HCT116 (cell line): Measurements from ENCODE around the gene DDO. TPM values are rescaled to one million over a fixed set of nuclear protein-coding genes. Genes with fewer than 3 reads are reported as not detected.

Experiments
- ATAC-seq: fragments of 200-7000 bp; cut with Tn5 transposase; 2 replicates; pipeline ENCODE4 v1.9.1; 2020; ENCODE audit warnings: mild to moderate bottlenecking, moderate library complexity
- BruUV-seq: library from RNA; stranded (reverse); fragments of 400-500 nt; replicated peaks from 2 replicates; lab custom pipeline; 2021; lab: Mats Ljungman, UMichigan
- CTCF ChIA-PET: fragments of 300-600 bp; sonication (Branson Sonifier 250); formaldehyde crosslinking; loops from one replicate; lab custom pipeline; 2021; ENCODE audit warnings: antibody characterized with exemption; lab: Charles Lee
- POLR2A ChIA-PET: fragments of 300-600, 350-600 bp; sonication (Branson Sonifier 250); formaldehyde crosslinking; loops from one replicate; lab custom pipeline; 2021; ENCODE audit warnings: antibody characterized with exemption; lab: Charles Lee
- RAD21 ChIA-PET, 2 experiments: fragments of 300-600 bp; sonication (Branson Sonifier 250); formaldehyde crosslinking; loops; one replicate each; lab custom pipeline; 2023; ENCODE audit warnings: low total read pairs in 2 of 2; ENCODE audit not compliant: uncharacterized antibody in 2 of 2, unreplicated experiment in 2 of 2, low non-redundant PET in 1 of 2; lab: Charles Lee
- DNase-seq: peaks from one replicate; pipeline ENCODE4 v3.0.0-alpha.2; 2010; ENCODE audit warnings: low read depth, low spot score
- H2AFZ ChIP-seq: fragments of 200-600 bp; shearing (Covaris generic), sonication (generic); 2 replicates; pipeline ENCODE4 v1.6.1; 2017; ENCODE audit warnings: low read depth, mixed run types, mixed read lengths, antibody characterized with exemption, low read length; ENCODE audit not compliant: poor library complexity, severe bottlenecking
- H3K27ac ChIP-seq: 2 replicates; pipeline ENCODE4 v1.5.1; 2012; ENCODE audit warnings: low read depth, low read length
- H3K27me3 ChIP-seq: fragments of 200-600 bp; sonication (generic); 2 replicates; pipeline ENCODE4 v1.6.1; 2016; ENCODE audit warnings: mixed run types, low read length, mixed read lengths; ENCODE audit not compliant: insufficient read depth
- H3K36me3 ChIP-seq, 2 experiments: fragments of 200-500 bp in 1 of 2; fragments of 200-600 bp in 1 of 2; sonication (Bioruptor generic) in 1 of 2; sonication (generic) in 1 of 2; 2 replicates each; pipeline versions ENCODE4 v1.5.1 to v1.6.1; 2014 to 2016; ENCODE audit warnings: low read length in 2 of 2, inconsistent platforms in 1 of 2, mixed read lengths in 1 of 2, mixed run types in 1 of 2; ENCODE audit not compliant: insufficient read depth in 2 of 2, control insufficient read depth in 1 of 2
- H3K4me1 ChIP-seq, 2 experiments: fragments of 200-600 bp in 1 of 2; sonication (generic) in 1 of 2; 2 replicates each; pipeline versions ENCODE4 v1.5.1 to v1.6.1; 2012 to 2017; ENCODE audit warnings: low read length in 2 of 2, inconsistent platforms in 1 of 2, mild to moderate bottlenecking in 1 of 2, mixed read lengths in 1 of 2, mixed run types in 1 of 2, moderate library complexity in 1 of 2; ENCODE audit not compliant: insufficient read depth in 2 of 2, control insufficient read depth in 1 of 2
- H3K4me2 ChIP-seq: fragments of 200-600 bp; sonication (generic); 2 replicates; pipeline ENCODE4 v1.6.1; 2017; ENCODE audit warnings: mixed run types, low read length, mixed read lengths
- H3K4me3 ChIP-seq, 2 experiments: fragments of 200-600 bp in 1 of 2; sonication (generic) in 1 of 2; replicated peaks in 1 of 2; 2 replicates each; pipeline ENCODE4 v1.5.1; 2011 to 2016; ENCODE audit warnings: low read length in 2 of 2, control low read depth in 1 of 2, low read depth in 1 of 2, mild to moderate bottlenecking in 1 of 2, mixed read lengths in 1 of 2, mixed run types in 1 of 2
- H3K79me2 ChIP-seq: fragments of 200-600 bp; sonication (generic); 2 replicates; pipeline ENCODE4 v1.6.1; 2017; ENCODE audit warnings: mild to moderate bottlenecking, mixed run types, low read length, moderate library complexity, mixed read lengths; ENCODE audit not compliant: insufficient read depth
- H3K9ac ChIP-seq: fragments of 200-600 bp; sonication (generic); 2 replicates; pipeline ENCODE4 v1.6.1; 2016; ENCODE audit warnings: low read length, mixed read lengths
- H3K9me2 ChIP-seq: fragments of 200-600 bp; sonication (generic), shearing (Covaris generic); 2 replicates; pipeline ENCODE4 v1.6.1; 2017; ENCODE audit warnings: mixed run types, mild to moderate bottlenecking, moderate library complexity; ENCODE audit not compliant: insufficient read depth
- H3K9me3 ChIP-seq, 2 experiments: fragments of 200-500 bp in 1 of 2; fragments of 200-600 bp in 1 of 2; sonication (Bioruptor generic) in 1 of 2; sonication (generic) in 1 of 2; 2 replicates each; pipeline ENCODE4 v1.6.1; 2014 to 2017; ENCODE audit warnings: low read length in 2 of 2, mixed read lengths in 2 of 2, inconsistent platforms in 1 of 2, low read depth in 1 of 2, mild to moderate bottlenecking in 1 of 2, mixed run types in 1 of 2, moderate library complexity in 1 of 2; ENCODE audit not compliant: control insufficient read depth in 1 of 2, insufficient read depth in 1 of 2
- H4K20me1 ChIP-seq: fragments of 200-600 bp; sonication (generic), shearing (Covaris generic); 2 replicates; pipeline ENCODE4 v1.6.1; 2017; ENCODE audit warnings: mixed run types, mild to moderate bottlenecking, moderate library complexity; ENCODE audit not compliant: insufficient read depth
- CBX3 ChIP-seq: IDR thresholded peaks from 2 replicates; pipeline ENCODE4 v1.6.1; 2012; ENCODE audit warnings: low read depth
- CEBPB ChIP-seq: IDR thresholded peaks from 2 replicates; pipeline ENCODE4 v1.6.1; 2012; ENCODE audit warnings: low read depth
- ELF1 ChIP-seq: IDR thresholded peaks from 2 replicates; pipeline ENCODE4 v1.6.1; 2012; ENCODE audit warnings: low read depth, borderline replicate concordance
- EZH2phosphoT487 ChIP-seq: fragments of 200-600 bp; IDR thresholded peaks from 2 replicates; pipeline ENCODE4 v1.6.1; 2018; ENCODE audit warnings: antibody characterized with exemption, borderline replicate concordance
- FOSL1 ChIP-seq: IDR thresholded peaks from 2 replicates; pipeline ENCODE4 v1.6.1; 2012; ENCODE audit warnings: low read depth
- JUND ChIP-seq: IDR thresholded peaks from 2 replicates; pipeline ENCODE4 v1.6.1; 2012
- POLR2A ChIP-seq: IDR thresholded peaks from 2 replicates; pipeline ENCODE4 v1.7.0; 2011; ENCODE audit warnings: borderline replicate concordance; ENCODE audit not compliant: insufficient read depth, insufficient read length; ENCODE audit errors: extremely low read depth
- POLR2AphosphoS5 ChIP-seq: IDR thresholded peaks from 2 replicates; pipeline ENCODE4 v1.6.1; 2011; ENCODE audit warnings: mild to moderate bottlenecking, low read depth, low read length, moderate library complexity
- RAD21 ChIP-seq: IDR thresholded peaks from 2 replicates; pipeline ENCODE4 v1.6.1; 2012; ENCODE audit warnings: low read depth, mild to moderate bottlenecking
- SIN3A ChIP-seq: IDR thresholded peaks from 2 replicates; pipeline ENCODE4 v1.6.1; 2012; ENCODE audit warnings: low read depth
- SP1 ChIP-seq: IDR thresholded peaks from 2 replicates; pipeline ENCODE4 v1.6.1; 2012; ENCODE audit warnings: low read depth
- SRF ChIP-seq: IDR thresholded peaks from 2 replicates; pipeline ENCODE4 v1.6.1; 2012; ENCODE audit warnings: low read depth
- YY1 ChIP-seq: IDR thresholded peaks from 2 replicates; pipeline ENCODE4 v1.6.1; 2011; ENCODE audit warnings: low read length, low read depth, moderate library complexity, mild to moderate bottlenecking; ENCODE audit not compliant: insufficient replicate concordance; ENCODE audit errors: extremely low read depth
- ZFX ChIP-seq: fragments of 450-650 bp; IDR thresholded peaks from 2 replicates; pipeline ENCODE4 v1.6.1; 2017
- ZNF274 ChIP-seq: fragments of 200-500 bp; sonication (Bioruptor generic); IDR thresholded peaks from 2 replicates; pipeline ENCODE4 v1.6.1; 2014; ENCODE audit warnings: mild to moderate bottlenecking, low read depth, low read length, inconsistent platforms
- intact Hi-C: fragments of 100-400 bp; cut with micrococcal nuclease; formaldehyde crosslinking; loops from 2 replicates; pipeline ENCODE4 v1.10.0; 2022
- total RNA-seq: library from RNA; stranded (reverse); gene quantifications from one replicate; pipeline ENCODE4 v1.2.1, GENCODE V29; 2021; ENCODE audit not compliant: unreplicated experiment
- TF ChIP-seq, protein P1 (sequence below): IDR thresholded peaks from 2 replicates; pipeline ENCODE4 v1.6.1; 2011; ENCODE audit warnings: mild to moderate bottlenecking, low read length, moderate library complexity; ENCODE audit not compliant: insufficient replicate concordance; ENCODE audit errors: extremely low read depth
- TF ChIP-seq, protein P2 (sequence below): IDR thresholded peaks from 2 replicates; pipeline ENCODE4 v1.6.1; 2012; ENCODE audit warnings: low read depth

Gene DDO
- total RNA-seq, 1 experiment from 2014 or later, result not detected

DNA sequence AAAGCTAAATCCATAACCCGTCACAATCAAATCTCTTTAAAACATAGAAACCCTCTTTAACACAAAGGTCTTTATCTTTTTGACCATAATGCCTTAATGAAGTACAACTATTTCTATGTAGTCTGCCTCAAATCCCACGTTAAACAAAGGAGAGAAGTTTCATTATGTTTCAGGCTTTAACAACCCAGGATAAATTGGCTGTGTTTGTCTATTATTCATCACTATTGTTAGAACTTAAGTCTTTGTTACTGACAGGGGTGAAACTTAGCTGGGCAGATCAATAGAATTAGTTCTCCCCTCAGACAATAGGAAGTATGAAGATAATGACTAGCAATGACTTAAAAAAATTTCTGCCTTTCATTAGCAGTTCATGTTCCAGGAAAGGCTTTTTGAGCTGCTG is 47.1 kb downstream of the DDO start (continued):
- TF ChIP-seq YY1, result no peak
- no peak for TF ChIP-seq CEBPB
- TF ChIP-seq, protein P1, sequence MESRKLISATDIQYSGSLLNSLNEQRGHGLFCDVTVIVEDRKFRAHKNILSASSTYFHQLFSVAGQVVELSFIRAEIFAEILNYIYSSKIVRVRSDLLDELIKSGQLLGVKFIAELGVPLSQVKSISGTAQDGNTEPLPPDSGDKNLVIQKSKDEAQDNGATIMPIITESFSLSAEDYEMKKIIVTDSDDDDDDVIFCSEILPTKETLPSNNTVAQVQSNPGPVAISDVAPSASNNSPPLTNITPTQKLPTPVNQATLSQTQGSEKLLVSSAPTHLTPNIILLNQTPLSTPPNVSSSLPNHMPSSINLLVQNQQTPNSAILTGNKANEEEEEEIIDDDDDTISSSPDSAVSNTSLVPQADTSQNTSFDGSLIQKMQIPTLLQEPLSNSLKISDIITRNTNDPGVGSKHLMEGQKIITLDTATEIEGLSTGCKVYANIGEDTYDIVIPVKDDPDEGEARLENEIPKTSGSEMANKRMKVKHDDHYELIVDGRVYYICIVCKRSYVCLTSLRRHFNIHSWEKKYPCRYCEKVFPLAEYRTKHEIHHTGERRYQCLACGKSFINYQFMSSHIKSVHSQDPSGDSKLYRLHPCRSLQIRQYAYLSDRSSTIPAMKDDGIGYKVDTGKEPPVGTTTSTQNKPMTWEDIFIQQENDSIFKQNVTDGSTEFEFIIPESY, result no peak
- no peak for TF ChIP-seq RAD21
- no peak for TF ChIP-seq ELF1
- no peak for TF ChIP-seq POLR2AphosphoS5
- no peak for TF ChIP-seq JUND
- no peak for TF ChIP-seq CBX3
- TF ChIP-seq POLR2A, result no peak
- TF ChIP-seq SRF, result no peak
- TF ChIP-seq ZNF274, result no peak
- TF ChIP-seq, all 23 proteins: peak for 0

DNA sequence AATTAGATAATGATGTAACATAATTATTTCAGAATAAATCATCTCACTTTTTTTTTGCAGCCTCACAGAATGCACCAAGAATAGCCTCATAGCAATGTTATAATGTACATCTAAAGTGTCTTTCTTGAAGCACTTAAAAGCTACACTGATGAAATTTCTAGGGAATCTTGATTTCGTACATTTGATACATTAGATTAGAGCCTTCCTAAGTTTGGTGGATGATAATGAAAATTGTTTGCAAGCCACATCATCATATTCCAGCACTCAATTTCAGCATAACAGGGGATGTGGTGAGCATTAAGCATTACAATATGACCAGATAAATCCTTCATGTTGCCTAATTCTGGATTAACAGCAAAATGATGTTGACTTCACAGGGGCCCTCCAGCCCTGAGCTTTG is 47.5 kb downstream of the DDO start:
- DNase-seq, result no peak
- ChIA-PET POLR2A (no interaction called here), RAD21 (no interaction called here), CTCF (no interaction called here)
- H3K4me2 ChIP-seq, result no peak overlapping the region
- H2AFZ ChIP-seq, result no peak overlapping the region
- H3K27ac ChIP-seq, result no peak overlapping the region
- TF ChIP-seq, protein P2, sequence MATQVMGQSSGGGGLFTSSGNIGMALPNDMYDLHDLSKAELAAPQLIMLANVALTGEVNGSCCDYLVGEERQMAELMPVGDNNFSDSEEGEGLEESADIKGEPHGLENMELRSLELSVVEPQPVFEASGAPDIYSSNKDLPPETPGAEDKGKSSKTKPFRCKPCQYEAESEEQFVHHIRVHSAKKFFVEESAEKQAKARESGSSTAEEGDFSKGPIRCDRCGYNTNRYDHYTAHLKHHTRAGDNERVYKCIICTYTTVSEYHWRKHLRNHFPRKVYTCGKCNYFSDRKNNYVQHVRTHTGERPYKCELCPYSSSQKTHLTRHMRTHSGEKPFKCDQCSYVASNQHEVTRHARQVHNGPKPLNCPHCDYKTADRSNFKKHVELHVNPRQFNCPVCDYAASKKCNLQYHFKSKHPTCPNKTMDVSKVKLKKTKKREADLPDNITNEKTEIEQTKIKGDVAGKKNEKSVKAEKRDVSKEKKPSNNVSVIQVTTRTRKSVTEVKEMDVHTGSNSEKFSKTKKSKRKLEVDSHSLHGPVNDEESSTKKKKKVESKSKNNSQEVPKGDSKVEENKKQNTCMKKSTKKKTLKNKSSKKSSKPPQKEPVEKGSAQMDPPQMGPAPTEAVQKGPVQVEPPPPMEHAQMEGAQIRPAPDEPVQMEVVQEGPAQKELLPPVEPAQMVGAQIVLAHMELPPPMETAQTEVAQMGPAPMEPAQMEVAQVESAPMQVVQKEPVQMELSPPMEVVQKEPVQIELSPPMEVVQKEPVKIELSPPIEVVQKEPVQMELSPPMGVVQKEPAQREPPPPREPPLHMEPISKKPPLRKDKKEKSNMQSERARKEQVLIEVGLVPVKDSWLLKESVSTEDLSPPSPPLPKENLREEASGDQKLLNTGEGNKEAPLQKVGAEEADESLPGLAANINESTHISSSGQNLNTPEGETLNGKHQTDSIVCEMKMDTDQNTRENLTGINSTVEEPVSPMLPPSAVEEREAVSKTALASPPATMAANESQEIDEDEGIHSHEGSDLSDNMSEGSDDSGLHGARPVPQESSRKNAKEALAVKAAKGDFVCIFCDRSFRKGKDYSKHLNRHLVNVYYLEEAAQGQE, result no peak
- TF ChIP-seq SIN3A, result no peak
- no peak for TF ChIP-seq FOSL1
- TF ChIP-seq SP1, result no peak
- TF ChIP-seq CEBPB, result no peak
- TF ChIP-seq CBX3, result no peak
- TF ChIP-seq ZFX, result no peak
- TF ChIP-seq EZH2phosphoT487, result no peak
- no peaks in the 10 kb centered on the region for H3K4me1 ChIP-seq
- intact Hi-C loops, result no loop called here
- no peaks in the 10 kb centered on the region for H4K20me1 ChIP-seq
- no peaks in the 10 kb centered on the region for H3K9me2 ChIP-seq
- no peaks in the 10 kb centered on the region for H3K9me3 ChIP-seq
- no peak for ATAC-seq
- BruUV-seq, result no TSS peak
- H3K79me2 ChIP-seq, result no peaks in the 10 kb centered on the region
- no peak overlapping the region for H3K9ac ChIP-seq
- no peak overlapping the region for H3K4me3 ChIP-seq
- H3K36me3 ChIP-seq, result no peaks in the 10 kb centered on the region
- peaks cover 68% of the 10 kb centered on the region for H3K27me3 ChIP-seq
